Measurements from ENCODE around the gene GNAT2.
A peak's percentile ranks its signal among the peaks of the same experiment; 100 is the strongest.
"Not testable (repeated sequence)": the region's sequence is repeated elsewhere in the genome, so short reads cannot be mapped to it uniquely, and the experiment has no call there.

Gene GNAT2

DNA sequence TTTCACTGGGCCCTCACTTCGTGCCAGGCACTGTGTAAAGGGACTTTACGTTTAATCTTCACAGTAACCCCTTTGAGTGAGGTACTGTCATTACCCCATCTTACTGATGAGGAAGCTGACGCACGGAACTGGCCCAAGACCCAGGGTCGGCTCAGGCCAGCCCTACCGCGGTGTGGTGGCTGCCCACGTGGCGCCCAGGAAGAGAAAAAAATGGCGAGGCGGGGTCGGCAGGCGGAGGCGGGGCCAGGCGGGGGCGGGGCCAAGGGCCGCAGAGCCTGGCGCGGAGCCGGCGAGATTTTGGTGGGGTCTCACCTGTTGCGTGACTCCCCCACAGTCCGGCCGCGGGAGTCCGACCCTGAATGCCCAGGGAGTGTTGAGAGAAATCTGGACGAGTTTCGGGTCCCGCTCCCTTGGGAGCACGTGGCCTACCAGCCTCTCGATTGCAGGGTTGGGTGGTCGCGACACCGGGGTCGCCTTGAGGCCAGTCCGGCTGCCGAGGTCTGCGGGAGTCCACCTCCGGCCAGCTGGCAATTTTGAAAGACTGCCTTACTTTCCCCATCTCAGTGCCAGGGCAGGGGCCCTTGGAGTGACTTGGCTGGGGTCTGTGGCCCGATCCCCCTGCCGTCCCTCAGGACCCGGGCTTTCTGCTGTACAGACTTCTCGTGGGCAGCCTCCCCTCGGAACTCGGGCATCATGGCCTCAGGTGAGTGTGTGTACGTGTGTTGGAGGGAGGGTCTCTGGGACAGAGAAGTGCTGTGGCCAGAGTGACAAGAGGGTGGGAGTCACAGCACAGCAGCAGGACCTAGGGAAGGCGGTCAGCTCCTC is at the start of gene GNAT2, which contains the start of gene AMPD2:
GNAT2 (minus strand) TSS at position 41 of the 825 bp plus-strand sequence. CDS start 6,746 bp downstream, outside the sequence.
AMPD2 (plus strand) TSS at position 262 of the 825 bp plus-strand sequence. CDS start 1,339 bp downstream, outside the sequence.
- peak; percentile 91 for DNase-seq (ENCODE audit: low spot score)

- no peak for DNase-seq (ENCODE audit: low spot score)
These were observed 48.8 kb upstream of the GNAT2 start for GRCh38 chr1:109668123-109668775.

- DNase-seq (ENCODE audit: low spot score), result peak; percentile 95
These were observed 48.2 kb upstream of the GNAT2 start, which contains the start of gene GSTM2 for GRCh38 chr1:109667452-109668122. Gene GSTM2 (plus strand): TSS chr1:109668057. CDS start chr1:109668116, 59 bp downstream.

- no peak for DNase-seq (ENCODE audit: low spot score)
These were observed 45.3 kb upstream of the GNAT2 start for GRCh38 chr1:109664671-109665070.

GRCh38 chr1:109661391-109661790 is 42.0 kb upstream of the GNAT2 start:
- no peak for DNase-seq (ENCODE audit: low spot score)

- DNase-seq (ENCODE audit: low spot score), result not testable (repeated sequence)
These were observed 41.2 kb upstream of the GNAT2 start for GRCh38 chr1:109660691-109661026.

DNA sequence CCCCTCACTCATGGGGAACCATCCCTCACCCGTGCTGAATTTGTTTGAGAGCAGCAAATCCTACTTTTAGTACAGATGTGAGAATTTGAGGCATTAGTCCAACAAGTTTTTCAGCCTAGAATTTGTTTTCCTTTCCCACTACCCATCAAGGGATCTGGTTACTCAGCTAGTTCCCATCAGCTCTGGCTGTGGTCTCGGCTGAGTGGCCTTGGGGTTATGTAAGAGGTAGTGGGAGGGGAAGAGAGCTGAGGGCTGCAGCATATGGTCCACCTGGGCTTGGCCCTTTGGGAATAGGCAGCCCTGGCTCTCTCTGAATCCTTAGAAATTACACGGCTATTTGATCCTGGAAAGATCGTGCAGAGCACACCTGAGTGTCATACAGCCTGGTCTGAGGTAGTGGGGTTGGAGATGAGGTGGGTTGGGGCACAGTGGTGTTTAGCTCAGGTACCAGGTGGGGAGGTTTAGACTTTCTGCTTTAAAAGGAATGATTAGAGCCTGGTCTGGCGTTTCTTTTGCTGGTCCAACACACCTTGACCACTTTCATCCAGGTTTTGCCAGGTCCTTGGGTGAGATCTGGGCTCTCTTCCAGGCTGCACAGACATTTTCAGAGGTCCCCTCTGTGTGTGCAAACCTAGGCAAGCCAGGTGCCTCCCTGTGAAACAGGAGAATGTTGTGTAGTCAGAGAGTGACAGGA is 40.7 kb upstream of the GNAT2 start:
- DNase-seq (ENCODE audit: low spot score), result no peak

GRCh38 chr1:109659145-109659544 is 39.7 kb upstream of the GNAT2 start:
- no peak for DNase-seq (ENCODE audit: low spot score)

GRCh38 chr1:109658533-109659042 is 39.2 kb upstream of the GNAT2 start:
- DNase-seq (ENCODE audit: low spot score), result no peak

- no peak for DNase-seq (ENCODE audit: low spot score)
These were observed 38.6 kb upstream of the GNAT2 start for GRCh38 chr1:109657970-109658369.

DNA sequence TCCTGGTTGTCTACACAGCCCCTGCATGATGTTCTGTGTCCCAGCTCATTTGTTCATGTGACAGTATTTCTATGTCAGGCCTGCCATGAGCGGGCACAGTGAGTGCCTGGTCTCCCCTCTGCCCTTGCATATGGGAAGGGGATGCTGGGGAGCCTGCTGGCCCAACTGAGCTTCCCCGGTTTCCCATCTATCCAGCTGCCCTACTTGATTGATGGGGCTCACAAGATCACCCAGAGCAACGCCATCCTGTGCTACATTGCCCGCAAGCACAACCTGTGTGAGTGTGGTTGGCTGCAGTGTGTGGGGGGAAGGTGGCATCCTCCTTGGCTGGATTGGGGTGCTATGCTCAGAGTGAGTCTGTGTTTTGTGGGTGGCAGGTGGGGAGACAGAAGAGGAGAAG is 38.0 kb upstream of the GNAT2 start:
- no peak for DNase-seq (ENCODE audit: low spot score)

GRCh38 chr1:109655615-109656519 is 36.5 kb upstream of the GNAT2 start, which contains the start of gene GSTM4:
Gene GSTM4 (plus strand): TSS chr1:109656099. CDS start chr1:109656390, 291 bp downstream.
- DNase-seq (ENCODE audit: low spot score), result peak; percentile 85

GRCh38 chr1:109654519-109654918 is 35.1 kb upstream of the GNAT2 start:
- no peak for DNase-seq (ENCODE audit: low spot score)

GRCh38 chr1:109653306-109653705 is 33.9 kb upstream of the GNAT2 start:
- no peak for DNase-seq (ENCODE audit: low spot score)

DNA sequence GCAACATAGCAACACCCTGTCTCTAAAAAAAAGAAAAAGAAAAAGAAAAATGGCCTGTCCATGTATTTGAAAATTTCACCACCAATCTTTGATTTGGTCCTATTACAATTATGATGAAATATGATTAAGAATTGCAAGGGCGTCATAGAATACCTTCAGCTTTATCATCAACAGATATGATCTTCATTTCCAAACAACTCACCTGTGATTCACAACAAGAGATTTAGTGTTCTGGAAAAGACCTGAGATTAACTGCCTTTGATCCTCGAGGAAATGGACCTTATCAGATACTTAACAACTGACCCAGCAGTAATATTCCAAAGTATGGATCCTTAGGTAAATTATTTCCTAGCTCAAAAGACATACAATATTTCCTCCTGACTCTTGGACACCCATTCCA is 33.0 kb upstream of the GNAT2 start:
- no peak for DNase-seq (ENCODE audit: low spot score)

DNA sequence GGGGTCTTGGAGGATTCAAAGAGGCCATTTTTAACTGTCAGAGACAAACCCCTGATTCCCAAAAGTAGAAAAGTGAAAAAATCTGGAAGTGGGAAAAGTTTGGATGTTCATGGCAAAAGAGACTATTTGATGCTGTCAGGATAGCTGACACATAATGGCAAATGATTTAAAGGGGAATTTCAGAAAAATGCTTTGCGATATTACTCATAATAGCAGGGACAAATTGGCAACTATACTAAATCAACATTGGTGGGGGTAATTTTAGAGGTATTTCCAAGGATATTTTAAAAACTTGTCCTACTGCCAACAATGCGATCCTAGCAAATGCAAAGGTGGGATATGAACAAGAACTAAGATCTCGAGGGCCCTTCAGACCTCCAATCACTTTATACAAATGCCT is 31.2 kb upstream of the GNAT2 start:
- no peak for DNase-seq (ENCODE audit: low spot score)

DNA sequence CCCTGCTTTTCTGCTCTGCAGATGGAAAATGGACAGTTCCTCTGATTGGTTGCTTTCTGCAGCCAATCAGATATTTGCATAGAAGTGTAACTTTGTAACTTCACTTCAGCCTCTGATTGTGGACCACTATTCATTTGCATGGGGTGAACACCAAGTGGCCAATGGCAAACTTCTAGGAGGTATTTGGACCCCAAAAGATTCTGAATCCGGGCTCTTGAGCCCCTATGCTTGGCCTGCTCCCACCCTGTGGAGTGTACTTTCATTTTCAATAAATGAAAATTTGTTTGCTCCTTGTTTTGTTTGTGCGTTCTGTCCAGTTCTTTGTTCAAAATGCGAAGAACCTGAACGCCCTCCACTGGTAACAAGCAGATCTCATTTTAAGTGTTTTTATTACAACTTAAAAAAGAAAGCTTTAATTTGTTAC is 30.1 kb upstream of the GNAT2 start:
- DNase-seq (ENCODE audit: low spot score), result peak; percentile 35

DNA sequence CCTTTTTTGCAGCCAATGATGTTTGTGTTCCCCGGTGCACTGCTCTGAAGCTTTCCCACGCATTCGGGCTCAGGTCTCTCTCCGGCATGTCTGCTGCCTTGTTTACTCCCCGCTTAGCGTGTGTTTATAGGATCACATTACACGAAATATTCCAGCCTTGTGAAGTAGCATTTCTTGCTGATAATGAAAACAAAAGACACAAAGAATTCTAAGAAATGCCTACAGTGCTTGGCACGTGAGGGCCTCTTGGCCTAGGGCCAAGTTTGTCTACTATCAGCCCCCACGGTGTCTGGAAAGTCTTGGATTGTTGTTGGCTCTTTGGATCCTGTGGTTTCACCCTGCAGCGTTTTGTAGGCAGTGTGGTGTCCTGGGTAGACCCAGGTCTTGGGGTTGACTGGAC is 25.3 kb upstream of the GNAT2 start:
- no peak for DNase-seq (ENCODE audit: low spot score)

GRCh38 chr1:109643385-109644230 is 24.2 kb upstream of the GNAT2 start:
- peak; percentile 74 for DNase-seq (ENCODE audit: low spot score)

- no peak for DNase-seq (ENCODE audit: low spot score)
These were observed 23.2 kb upstream of the GNAT2 start for GRCh38 chr1:109642626-109643025.

All from AG08395 (cell line).